GM12801 (cell line): ENCODE measurements around the gene HYAL1.

Experiments
- CTCF ChIP-seq: IDR thresholded peaks from one replicate; pipeline ENCODE4 v1.5.1; 2011; ENCODE audit warnings: control low read depth; ENCODE audit not compliant: insufficient read length; ENCODE audit errors: extremely low read depth

The HYAL1 gene

DNA sequence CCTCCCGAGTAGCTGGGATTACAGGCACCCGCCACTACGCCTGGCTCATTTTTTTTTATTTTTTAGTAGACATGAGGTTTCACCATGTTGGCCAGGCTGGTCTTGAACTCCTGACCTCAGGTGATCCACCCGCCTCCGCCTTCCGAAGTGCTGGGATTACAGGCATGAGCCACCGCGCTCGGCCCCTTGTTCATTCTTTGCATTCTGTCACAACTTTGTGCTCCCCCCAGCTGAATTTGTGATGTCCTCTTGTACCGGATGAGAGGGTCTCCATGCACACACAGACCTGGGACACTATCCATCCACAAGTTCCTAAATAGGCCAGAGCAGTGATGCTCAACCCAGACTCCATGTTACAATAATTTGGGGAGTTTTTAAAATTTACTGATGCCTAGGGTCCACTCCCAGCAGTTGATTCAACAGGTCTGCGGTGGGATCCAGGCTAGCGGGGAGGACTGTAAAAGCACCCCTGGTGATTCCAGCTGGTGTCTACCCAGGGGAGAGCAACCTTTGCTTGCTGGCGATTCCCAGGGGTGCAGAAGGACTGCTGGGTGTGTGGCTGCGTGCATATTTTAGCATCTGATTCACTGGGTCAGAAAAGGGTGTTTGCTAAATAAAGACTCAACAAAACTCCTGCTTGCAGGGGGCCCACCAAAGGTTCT lies 36.2 kb upstream of the HYAL1 start:
- TF ChIP-seq CTCF = no peak

DNA sequence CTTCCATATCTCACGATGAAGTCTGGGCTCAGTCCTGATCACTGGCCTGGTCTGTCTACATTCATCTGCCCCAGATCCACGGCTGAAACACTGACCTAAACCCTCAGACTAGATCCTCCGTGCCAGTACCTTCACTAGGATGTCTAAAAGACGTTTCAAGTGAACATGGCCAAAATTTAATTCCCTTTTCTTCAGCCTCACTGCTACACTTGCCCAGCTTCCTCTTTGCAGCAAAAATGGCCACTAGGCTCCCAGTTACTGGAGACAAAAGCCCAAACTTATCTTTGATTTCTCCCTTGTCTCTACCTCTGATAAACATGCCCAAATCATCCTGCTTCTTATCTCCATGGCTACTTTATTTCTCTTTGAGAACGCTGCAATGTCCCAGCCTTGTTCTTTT lies 35.6 kb upstream of the HYAL1 start:
- no peak for TF ChIP-seq CTCF

DNA sequence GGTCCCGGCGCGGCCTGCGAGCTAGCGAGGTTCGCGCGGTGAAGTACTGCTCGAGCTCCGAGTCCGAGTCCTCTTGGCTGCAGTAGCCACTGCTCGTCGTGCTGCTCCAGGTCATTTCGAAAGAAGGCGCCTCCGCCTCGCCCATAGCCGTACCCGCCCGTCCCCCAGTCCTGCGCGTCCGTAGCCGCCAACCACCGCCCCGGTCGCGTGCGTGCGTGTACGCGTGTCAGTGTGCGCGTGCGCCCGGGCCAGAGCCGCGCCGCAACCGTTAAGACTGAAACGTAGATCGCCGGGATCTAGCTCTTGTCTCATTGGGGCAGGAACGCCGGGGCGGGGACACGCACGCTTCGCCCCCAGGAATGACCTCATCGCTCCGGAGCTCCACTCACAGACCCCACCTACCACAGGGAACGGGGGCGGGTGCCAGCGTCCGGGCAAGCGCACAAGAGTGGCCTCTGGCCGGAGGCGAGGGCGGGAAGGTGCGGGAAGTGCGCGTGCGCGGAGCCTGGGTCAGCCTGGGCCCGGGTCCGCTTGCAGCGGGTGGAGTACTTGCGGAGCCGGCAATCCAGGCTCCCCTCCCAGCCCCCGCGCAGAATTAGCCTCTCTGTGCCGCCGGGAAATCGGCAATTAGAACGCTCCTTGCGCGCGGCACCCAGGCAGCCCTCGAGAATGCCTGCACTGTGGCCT lies 33.9 kb upstream of the HYAL1 start:
- TF ChIP-seq CTCF = no peak

GRCh38 chr3:50336452-50337174 lies 33.2 kb upstream of the HYAL1 start:
- TF ChIP-seq CTCF = no peak

DNA sequence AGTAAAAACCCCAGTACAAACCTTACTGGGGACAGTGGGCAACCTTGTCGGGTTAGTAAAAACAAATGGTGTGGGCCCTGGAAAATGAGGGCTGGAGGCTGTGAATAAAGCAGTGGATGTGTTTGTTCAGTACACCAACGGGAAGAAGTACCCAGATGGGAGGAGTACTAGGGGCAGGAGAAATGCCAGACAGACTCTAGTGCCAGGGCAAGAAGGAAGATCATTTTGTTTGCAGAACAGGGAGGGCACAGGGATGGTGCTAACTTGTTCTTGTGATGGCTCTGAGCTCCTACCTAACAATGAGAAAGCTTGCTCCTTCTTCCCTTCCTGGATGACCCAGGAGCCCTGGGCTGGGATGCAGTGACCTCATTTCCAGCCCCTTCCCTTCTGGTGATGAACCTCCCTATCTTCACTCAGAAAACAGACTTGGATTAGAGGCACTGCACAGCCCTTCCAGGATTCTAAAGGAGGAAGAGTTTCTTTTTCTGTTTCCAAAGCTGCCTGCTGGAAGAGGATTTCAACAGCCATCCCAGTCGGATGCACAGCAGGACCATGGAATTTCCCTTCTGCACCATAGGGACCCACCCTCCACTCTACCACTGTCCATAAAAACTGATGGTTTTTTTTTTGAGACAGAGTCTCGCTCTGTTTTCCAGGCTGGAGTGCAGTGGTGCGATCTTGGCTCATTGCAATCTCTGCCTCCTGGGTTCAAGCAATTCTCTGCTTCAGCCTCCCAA lies 31.1 kb upstream of the HYAL1 start:
- TF ChIP-seq CTCF = no peak

DNA sequence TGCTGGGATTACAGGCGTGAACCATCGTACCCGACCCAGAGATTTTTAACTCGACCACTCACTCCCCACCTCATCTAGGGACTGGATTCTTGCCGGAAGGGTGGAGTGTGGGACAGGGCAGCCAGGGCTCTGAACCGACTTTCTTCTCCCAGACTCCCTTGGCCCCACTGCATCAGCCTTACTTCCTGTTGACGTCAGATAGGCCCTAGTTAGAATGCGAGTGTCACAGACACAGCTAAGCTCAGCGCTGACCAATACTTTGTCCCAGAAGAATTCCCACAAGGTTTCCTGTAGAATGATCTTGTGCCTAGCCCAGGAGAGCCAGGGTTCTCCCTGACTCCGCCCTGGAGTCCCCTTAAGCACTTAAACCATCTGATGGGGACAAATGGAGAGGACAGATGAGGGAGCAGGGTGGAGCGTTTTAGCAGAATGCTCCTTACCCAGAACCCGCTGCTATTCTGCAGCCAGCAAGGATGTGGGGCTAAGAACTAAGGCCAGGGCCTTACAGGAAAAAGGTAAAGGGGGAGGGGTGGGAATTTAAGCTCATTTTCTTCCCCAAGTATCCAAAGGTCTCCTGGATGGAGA lies 30.5 kb upstream of the HYAL1 start:
- no peak for TF ChIP-seq CTCF
